Measurements from ENCODE around the gene DIO2. TPM values are rescaled to one million over a fixed set of nuclear protein-coding genes. Genes with fewer than 3 reads are reported as not detected.

Gene DIO2
- total RNA-seq, 1 donor from 2014 or later: 0.56 TPM

DNA sequence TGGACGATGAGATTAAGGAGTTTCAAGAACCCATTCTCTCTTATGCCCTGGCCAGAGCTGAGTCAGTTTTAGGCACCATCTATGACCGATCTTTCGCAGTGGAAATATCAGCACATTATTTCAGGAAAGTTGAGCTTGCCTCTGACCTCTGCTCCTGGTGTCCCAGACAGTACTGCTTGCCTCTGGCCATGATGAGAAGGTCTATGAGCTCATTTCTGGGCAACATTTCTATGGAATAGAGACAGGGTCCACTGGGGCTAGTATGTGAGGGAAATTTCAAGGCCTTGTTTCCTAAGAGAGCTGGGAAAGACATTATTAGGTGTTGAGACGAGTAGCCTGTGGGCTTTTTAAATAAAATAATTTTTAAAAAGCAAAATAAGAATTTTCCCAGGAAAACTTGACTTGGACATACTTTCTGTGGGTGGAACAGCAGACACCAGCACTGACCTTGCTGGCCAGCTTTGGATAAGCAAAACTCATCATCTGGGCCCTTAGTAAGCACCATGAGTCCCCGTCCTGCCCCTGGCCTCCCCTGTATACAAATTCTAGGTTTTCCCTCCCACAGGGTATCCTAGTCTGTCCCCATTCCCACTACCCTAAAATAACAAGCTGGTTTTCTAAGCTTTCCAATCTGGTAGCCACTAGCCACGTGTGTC lies 43.4 kb downstream of the DIO2 start:
- DNase-seq (ENCODE audit: low spot score in 2 of 2, unreplicated experiment in 2 of 2): no peak
- Mint-ChIP-seq H3K9me3 (no peaks in the 10 kb centered on the region), H3K4me3 (no peak overlapping the region), H3K27me3 (ENCODE audit: low read depth) (no peaks in the 10 kb centered on the region), H3K27ac (no peak overlapping the region), H3K4me1 (no peaks in the 10 kb centered on the region), H3K36me3 (no peaks in the 10 kb centered on the region)
- no peak for TF ChIP-seq CTCF (IDR thresholded peaks at IDR 0.05; ENCODE audit: unreplicated experiment)

DNA sequence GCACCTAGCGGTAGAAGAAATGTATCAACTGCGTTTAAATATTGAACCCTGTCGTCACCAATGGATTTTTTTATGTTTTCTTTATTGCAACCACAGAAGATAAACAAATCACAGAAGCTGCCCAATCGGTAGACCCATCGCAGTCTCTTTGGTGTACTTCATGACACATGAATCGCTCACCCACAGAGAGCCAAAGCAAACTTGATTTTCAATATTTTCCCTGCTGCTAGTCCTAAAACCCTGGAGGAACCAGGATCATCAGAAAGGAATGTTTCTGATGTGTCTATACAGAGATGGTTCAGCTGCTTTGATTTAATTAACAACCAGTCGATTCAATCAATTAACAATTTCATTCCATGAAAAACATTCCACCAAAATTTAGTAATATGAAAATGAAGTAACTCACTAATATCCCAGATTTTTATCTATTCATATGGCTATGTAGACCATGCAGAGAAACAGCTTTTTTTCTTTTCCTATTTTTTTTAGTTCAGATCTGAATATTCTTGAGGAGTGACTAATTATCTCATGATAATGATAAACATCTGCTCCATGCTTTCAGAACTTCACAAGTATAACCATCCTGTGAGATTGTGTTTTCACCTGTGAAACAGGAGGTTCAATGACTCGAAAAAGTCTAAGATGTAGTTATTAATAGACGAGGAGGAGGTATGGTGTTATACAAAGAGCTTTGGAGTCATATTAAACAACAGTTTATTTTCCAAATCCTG lies 46.1 kb downstream of the DIO2 start:
- DNase-seq (ENCODE audit: low spot score in 2 of 2, unreplicated experiment in 2 of 2): no peak
- Mint-ChIP-seq H3K27ac (no peak overlapping the region), H3K9me3 (no peaks in the 10 kb centered on the region), H3K4me1 (no peaks in the 10 kb centered on the region), H3K36me3 (no peaks in the 10 kb centered on the region), H3K27me3 (ENCODE audit: low read depth) (no peaks in the 10 kb centered on the region), H3K4me3 (no peak overlapping the region)
- no peak for TF ChIP-seq CTCF (IDR thresholded peaks at IDR 0.05; ENCODE audit: unreplicated experiment)

GRCh38 chr14:80152763-80153162 lies 58.5 kb downstream of the DIO2 start:
- Mint-ChIP-seq H3K4me1 (peaks cover 14% of the 10 kb centered on the region), H3K27ac (no peak overlapping the region), H3K36me3 (no peaks in the 10 kb centered on the region), H3K27me3 (ENCODE audit: low read depth) (no peaks in the 10 kb centered on the region), H3K9me3 (no peaks in the 10 kb centered on the region), H3K4me3 (no peak overlapping the region)
- no peak for DNase-seq (ENCODE audit: low spot score in 2 of 2, unreplicated experiment in 2 of 2)
- TF ChIP-seq CTCF (IDR thresholded peaks at IDR 0.05; ENCODE audit: unreplicated experiment): no peak

DNA sequence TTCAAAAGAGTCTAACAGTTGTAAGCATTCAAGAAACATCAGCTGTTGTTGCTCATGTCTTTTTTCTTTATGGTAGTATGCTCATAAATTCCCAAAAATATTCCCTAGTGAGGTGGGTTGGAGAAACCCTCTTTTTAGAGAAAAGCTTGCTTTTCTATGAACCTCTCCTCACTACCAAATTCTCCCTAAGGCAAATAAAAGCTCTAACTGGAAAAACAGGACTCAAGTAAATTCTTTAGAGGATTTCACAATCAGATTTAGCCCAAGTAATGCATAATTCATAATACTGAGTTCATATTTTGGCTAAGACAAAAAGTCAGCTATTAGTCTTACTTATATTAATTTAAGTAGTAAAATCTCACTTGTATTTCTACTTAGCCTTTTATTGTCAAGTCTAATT lies 59.1 kb downstream of the DIO2 start:
- Mint-ChIP-seq H3K36me3 (no peaks in the 10 kb centered on the region), H3K4me3 (no peak overlapping the region), H3K27me3 (ENCODE audit: low read depth) (no peaks in the 10 kb centered on the region)

GRCh38 chr14:80150301-80150700 lies 61.0 kb downstream of the DIO2 start:
- no peak for DNase-seq (ENCODE audit: low spot score in 2 of 2, unreplicated experiment in 2 of 2)
- H3K4me3 Mint-ChIP-seq: no peak overlapping the region
- TF ChIP-seq CTCF (IDR thresholded peaks at IDR 0.05; ENCODE audit: unreplicated experiment): no peak

More for the DNA sequence above, 59.1 kb downstream of the DIO2 start:
- no peaks in the 10 kb centered on the region for H3K9me3 Mint-ChIP-seq
- peaks cover 14% of the 10 kb centered on the region for H3K4me1 Mint-ChIP-seq
- H3K27ac Mint-ChIP-seq: no peak overlapping the region
- no peak for TF ChIP-seq CTCF (IDR thresholded peaks at IDR 0.05; ENCODE audit: unreplicated experiment)
- no peak for DNase-seq (ENCODE audit: low spot score in 2 of 2, unreplicated experiment in 2 of 2)

More at GRCh38 chr14:80150301-80150700, 61.0 kb downstream of the DIO2 start:
- H3K9me3 Mint-ChIP-seq: peaks cover 3% of the 10 kb centered on the region
- H3K27ac Mint-ChIP-seq: no peak overlapping the region
- peaks cover 14% of the 10 kb centered on the region for H3K4me1 Mint-ChIP-seq
- H3K36me3 Mint-ChIP-seq: no peaks in the 10 kb centered on the region
- H3K27me3 Mint-ChIP-seq (ENCODE audit: low read depth): no peaks in the 10 kb centered on the region
